ENCODE data around the gene ACER3. TPM values are rescaled to one million over a fixed set of nuclear protein-coding genes. Genes with fewer than 3 reads are reported as not detected.

ACER3 gene
- total RNA-seq, 1 experiment from 2014 or later = 13.7 TPM

DNA sequence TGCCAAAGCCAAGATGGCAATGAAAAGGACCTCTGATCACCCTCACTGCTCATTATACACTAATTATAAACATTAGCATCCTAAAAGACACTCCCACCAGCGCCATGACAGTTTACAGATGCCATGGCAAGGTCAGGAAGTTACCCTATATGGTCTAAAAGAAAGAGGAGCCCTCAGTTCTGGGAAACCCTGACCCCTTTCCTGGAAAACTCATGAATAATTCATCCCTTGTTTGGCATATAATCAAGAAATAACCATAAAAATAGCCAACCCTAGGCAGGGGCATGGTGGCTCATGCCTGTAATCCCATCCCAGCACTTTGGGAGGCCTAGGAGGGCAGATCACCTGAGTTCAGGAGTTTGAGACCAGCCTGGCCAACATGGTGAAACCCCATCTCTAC, 193.4 kb downstream of the ACER3 start (continued):
- TF ChIP-seq PREB (CRISPR knock-in tag; IDR thresholded peaks at IDR 0.05; ENCODE audit: borderline replicate concordance) = no peak
- no peak for TF ChIP-seq HMGA2 (CRISPR knock-in tag; IDR thresholded peaks at IDR 0.05)
- no peak for TF ChIP-seq TCF7 (CRISPR knock-in tag; IDR thresholded peaks at IDR 0.05; ENCODE audit: low read depth)
- no peak for TF ChIP-seq TEAD1 (CRISPR knock-in tag; IDR thresholded peaks at IDR 0.05)
- no peak for TF ChIP-seq ZSCAN18 (CRISPR knock-in tag; IDR thresholded peaks at IDR 0.05)
- TF ChIP-seq ZNF232 (CRISPR knock-in tag; IDR thresholded peaks at IDR 0.05) = no peak
- no peak for TF ChIP-seq CBFB (CRISPR knock-in tag; IDR thresholded peaks at IDR 0.05; ENCODE audit: low read depth)
- no peak for TF ChIP-seq CDX4 (CRISPR knock-in tag; IDR thresholded peaks at IDR 0.05; ENCODE audit: borderline replicate concordance)
- no peak for TF ChIP-seq GTF2I (CRISPR knock-in tag; conservative IDR thresholded peaks at IDR 0.05)

- peaks cover 12% of the 10 kb centered on the region; the same call in 1 of the 2 replicates for H3K4me1 Mint-ChIP-seq
Observed at GRCh38 chr11:77055101-77055561, 194.4 kb downstream of the ACER3 start.

GRCh38 chr11:77055913-77056312, 195.2 kb downstream of the ACER3 start:
- no peak overlapping the region for H3K27ac Mint-ChIP-seq
- H3K27me3 Mint-ChIP-seq (ENCODE audit: low read depth) = peaks cover 3% of the 10 kb centered on the region
- ChIA-PET POLR2A (no interaction called here), CTCF (interaction anchor here (1.0 to 8.5 kb wide), 4 partner anchors 8 to 45 kb away, joined by 3 to 51 read pairs (median 8); no protein-coding TSS in a partner anchor)
- H3K9me3 Mint-ChIP-seq = peaks cover 26% of the 10 kb centered on the region
- H3K4me3 Mint-ChIP-seq = no peak overlapping the region
- DNase-seq (ENCODE audit: low spot score) = no peak
- peaks cover 5% of the 10 kb centered on the region; the same call in 1 of the 2 replicates for H3K36me3 Mint-ChIP-seq
- no peak for ATAC-seq
- TF ChIP-seq ZNF317 (CRISPR knock-in tag; IDR thresholded peaks at IDR 0.05; ENCODE audit: borderline replicate concordance, low read depth) = no peak
- TF ChIP-seq FOXJ3 (CRISPR knock-in tag; IDR thresholded peaks at IDR 0.05; ENCODE audit: borderline replicate concordance) = no peak
- TF ChIP-seq AFF4 (CRISPR knock-in tag; IDR thresholded peaks at IDR 0.05; ENCODE audit: borderline replicate concordance) = no peak
- no peak for TF ChIP-seq ZNF396 (CRISPR knock-in tag; IDR thresholded peaks at IDR 0.05; ENCODE audit: borderline replicate concordance)
- TF ChIP-seq, protein P1, sequence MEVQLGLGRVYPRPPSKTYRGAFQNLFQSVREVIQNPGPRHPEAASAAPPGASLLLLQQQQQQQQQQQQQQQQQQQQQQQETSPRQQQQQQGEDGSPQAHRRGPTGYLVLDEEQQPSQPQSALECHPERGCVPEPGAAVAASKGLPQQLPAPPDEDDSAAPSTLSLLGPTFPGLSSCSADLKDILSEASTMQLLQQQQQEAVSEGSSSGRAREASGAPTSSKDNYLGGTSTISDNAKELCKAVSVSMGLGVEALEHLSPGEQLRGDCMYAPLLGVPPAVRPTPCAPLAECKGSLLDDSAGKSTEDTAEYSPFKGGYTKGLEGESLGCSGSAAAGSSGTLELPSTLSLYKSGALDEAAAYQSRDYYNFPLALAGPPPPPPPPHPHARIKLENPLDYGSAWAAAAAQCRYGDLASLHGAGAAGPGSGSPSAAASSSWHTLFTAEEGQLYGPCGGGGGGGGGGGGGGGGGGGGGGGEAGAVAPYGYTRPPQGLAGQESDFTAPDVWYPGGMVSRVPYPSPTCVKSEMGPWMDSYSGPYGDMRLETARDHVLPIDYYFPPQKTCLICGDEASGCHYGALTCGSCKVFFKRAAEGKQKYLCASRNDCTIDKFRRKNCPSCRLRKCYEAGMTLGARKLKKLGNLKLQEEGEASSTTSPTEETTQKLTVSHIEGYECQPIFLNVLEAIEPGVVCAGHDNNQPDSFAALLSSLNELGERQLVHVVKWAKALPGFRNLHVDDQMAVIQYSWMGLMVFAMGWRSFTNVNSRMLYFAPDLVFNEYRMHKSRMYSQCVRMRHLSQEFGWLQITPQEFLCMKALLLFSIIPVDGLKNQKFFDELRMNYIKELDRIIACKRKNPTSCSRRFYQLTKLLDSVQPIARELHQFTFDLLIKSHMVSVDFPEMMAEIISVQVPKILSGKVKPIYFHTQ (CRISPR knock-in tag; IDR thresholded peaks at IDR 0.05) = no peak
- peaks cover 12% of the 10 kb centered on the region; the same call in 1 of the 2 replicates for H3K4me1 Mint-ChIP-seq

More at GRCh38 chr11:77055101-77055561, 194.4 kb downstream of the ACER3 start:
- H3K27ac Mint-ChIP-seq = no peak overlapping the region
- ChIA-PET POLR2A (interaction anchor here (0.7 kb wide), 1 partner anchor 346 kb away, joined by 4 read pairs; no protein-coding TSS in a partner anchor), CTCF (interaction anchor here (0.6 to 8.5 kb wide), 7 partner anchors 8 to 546 kb away, joined by 3 to 51 read pairs (median 4); partner anchors contain the start of gene CAPN5)
- no peak overlapping the region for H3K4me3 Mint-ChIP-seq
- peaks cover 22% of the 10 kb centered on the region for H3K9me3 Mint-ChIP-seq
- H3K36me3 Mint-ChIP-seq = peaks cover 5% of the 10 kb centered on the region; the same call in 1 of the 2 replicates
- ATAC-seq (no peak), DNase-seq (ENCODE audit: low spot score) (no peak)
- TF ChIP-seq ZNF281 (CRISPR knock-in tag; IDR thresholded peaks at IDR 0.05) = no peak
- H3K27me3 Mint-ChIP-seq (ENCODE audit: low read depth) = peaks cover 3% of the 10 kb centered on the region

Measured in WTC11 (cell line).